Measurements from ENCODE around the gene PSMB2.

GRCh38 chr1:35561972-35562680 is 79.2 kb downstream of the PSMB2 start:
- TF ChIP-seq EZH2phosphoT487 (IDR thresholded peaks at IDR 0.05; ENCODE audit: insufficient read depth, low read depth) = no peak
- TF ChIP-seq EZH2 (IDR thresholded peaks at IDR 0.05; ENCODE audit: insufficient read depth, poor library complexity, severe bottlenecking) = no peak

All from GM23248 (cell line).